SK-N-SH (cell line): ENCODE measurements around the gene WDR35.

Experiments used
- EZH2phosphoT487 ChIP-seq: fragments of 200-600 bp; sonication (generic); IDR thresholded peaks from 2 replicates; pipeline ENCODE4 v1.6.1; 2017; ENCODE audit warnings: low read depth, mixed run types, mild to moderate bottlenecking, antibody characterized with exemption, moderate library complexity, borderline replicate concordance
- FOXJ3 ChIP-seq: sonication (generic); formaldehyde crosslinking; IDR thresholded peaks from 2 replicates; pipeline ENCODE4 v1.5.1; 2020; ENCODE audit warnings: mild to moderate bottlenecking, missing genetic modification reagents
- JUND ChIP-seq: IDR thresholded peaks from 2 replicates; pipeline ENCODE4 v1.4.0; 2012
- MXI1 ChIP-seq: IDR thresholded peaks from 2 replicates; pipeline ENCODE4 v1.6.1; 2012; ENCODE audit warnings: mild to moderate bottlenecking, low read depth, low read length, improper control_type of control experiment
- NRF1 ChIP-seq: IDR thresholded peaks from 2 replicates; pipeline ENCODE4 v1.6.1; 2012; ENCODE audit warnings: low read depth, mild to moderate bottlenecking, low read length
- POLR2AphosphoS5 ChIP-seq: IDR thresholded peaks from 2 replicates; pipeline ENCODE4 v1.6.1; 2012; ENCODE audit warnings: low read depth, low read length
- RAD21 ChIP-seq: IDR thresholded peaks from 2 replicates; pipeline ENCODE4 v1.6.1; 2012; ENCODE audit warnings: mild to moderate bottlenecking, low read length
- RFX5 ChIP-seq: IDR thresholded peaks from 2 replicates; pipeline ENCODE4 v1.6.1; 2012; ENCODE audit warnings: mild to moderate bottlenecking, improper control_type of control experiment, low read length
- YY1 ChIP-seq: IDR thresholded peaks from 2 replicates; pipeline ENCODE4 v1.4.0; 2012; ENCODE audit warnings: low read depth, mild to moderate bottlenecking
- TF ChIP-seq, protein P1 (sequence below): fragments of 200-600 bp; sonication (generic); IDR thresholded peaks from 2 replicates; pipeline ENCODE4 v1.6.1; 2017; ENCODE audit warnings: antibody characterized with exemption, mild to moderate bottlenecking, moderate library complexity
- TF ChIP-seq, protein P2 (sequence below): fragments of 150-350 bp; IDR thresholded peaks from 2 replicates; pipeline ENCODE4 v1.6.1; 2017; ENCODE audit warnings: antibody characterized with exemption, low read length, low read depth, borderline replicate concordance
- TF ChIP-seq, protein P3 (sequence below): IDR thresholded peaks from 2 replicates; pipeline ENCODE4 v1.4.0; 2012; ENCODE audit warnings: low read depth
- TF ChIP-seq, protein P4 (sequence below): IDR thresholded peaks from 2 replicates; pipeline ENCODE4 v1.6.1; 2012; ENCODE audit warnings: mild to moderate bottlenecking, low read depth, low read length, moderate library complexity
- TF ChIP-seq, protein P5 (sequence below): IDR thresholded peaks from 2 replicates; pipeline ENCODE4 v1.4.0; 2012; ENCODE audit warnings: low read depth, borderline replicate concordance

DNA sequence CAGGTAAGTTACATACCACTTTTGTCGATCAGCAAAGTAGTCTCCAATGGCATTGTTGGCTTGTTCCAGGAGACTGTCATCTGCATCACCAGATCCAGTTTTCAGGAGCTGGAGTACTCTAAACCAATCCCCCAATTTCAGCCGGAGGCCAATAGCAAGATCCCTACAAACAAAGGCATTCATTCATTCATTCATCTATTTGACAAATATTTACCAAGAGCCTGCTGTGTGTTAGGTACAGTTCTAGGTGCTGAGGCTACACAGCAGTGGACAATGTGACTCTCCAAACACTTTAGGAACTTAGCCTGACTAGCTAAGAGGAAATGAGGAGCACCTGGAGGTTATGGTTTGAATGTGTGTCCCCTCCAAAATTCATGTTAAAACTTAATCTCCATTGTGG is 53.7 kb downstream of the WDR35 start:
- TF ChIP-seq, protein P1, sequence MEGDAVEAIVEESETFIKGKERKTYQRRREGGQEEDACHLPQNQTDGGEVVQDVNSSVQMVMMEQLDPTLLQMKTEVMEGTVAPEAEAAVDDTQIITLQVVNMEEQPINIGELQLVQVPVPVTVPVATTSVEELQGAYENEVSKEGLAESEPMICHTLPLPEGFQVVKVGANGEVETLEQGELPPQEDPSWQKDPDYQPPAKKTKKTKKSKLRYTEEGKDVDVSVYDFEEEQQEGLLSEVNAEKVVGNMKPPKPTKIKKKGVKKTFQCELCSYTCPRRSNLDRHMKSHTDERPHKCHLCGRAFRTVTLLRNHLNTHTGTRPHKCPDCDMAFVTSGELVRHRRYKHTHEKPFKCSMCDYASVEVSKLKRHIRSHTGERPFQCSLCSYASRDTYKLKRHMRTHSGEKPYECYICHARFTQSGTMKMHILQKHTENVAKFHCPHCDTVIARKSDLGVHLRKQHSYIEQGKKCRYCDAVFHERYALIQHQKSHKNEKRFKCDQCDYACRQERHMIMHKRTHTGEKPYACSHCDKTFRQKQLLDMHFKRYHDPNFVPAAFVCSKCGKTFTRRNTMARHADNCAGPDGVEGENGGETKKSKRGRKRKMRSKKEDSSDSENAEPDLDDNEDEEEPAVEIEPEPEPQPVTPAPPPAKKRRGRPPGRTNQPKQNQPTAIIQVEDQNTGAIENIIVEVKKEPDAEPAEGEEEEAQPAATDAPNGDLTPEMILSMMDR = no peak
- TF ChIP-seq POLR2AphosphoS5 = no peak
- no peak for TF ChIP-seq FOXJ3
- no peak for TF ChIP-seq RFX5
- TF ChIP-seq, protein P2, sequence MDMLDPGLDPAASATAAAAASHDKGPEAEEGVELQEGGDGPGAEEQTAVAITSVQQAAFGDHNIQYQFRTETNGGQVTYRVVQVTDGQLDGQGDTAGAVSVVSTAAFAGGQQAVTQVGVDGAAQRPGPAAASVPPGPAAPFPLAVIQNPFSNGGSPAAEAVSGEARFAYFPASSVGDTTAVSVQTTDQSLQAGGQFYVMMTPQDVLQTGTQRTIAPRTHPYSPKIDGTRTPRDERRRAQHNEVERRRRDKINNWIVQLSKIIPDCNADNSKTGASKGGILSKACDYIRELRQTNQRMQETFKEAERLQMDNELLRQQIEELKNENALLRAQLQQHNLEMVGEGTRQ = no peak
- TF ChIP-seq, protein P3, sequence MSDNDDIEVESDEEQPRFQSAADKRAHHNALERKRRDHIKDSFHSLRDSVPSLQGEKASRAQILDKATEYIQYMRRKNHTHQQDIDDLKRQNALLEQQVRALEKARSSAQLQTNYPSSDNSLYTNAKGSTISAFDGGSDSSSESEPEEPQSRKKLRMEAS = no peak
- TF ChIP-seq MXI1 = no peak
- no peak for TF ChIP-seq YY1
- no peak for TF ChIP-seq NRF1
- no peak for TF ChIP-seq RAD21
- TF ChIP-seq, protein P4, sequence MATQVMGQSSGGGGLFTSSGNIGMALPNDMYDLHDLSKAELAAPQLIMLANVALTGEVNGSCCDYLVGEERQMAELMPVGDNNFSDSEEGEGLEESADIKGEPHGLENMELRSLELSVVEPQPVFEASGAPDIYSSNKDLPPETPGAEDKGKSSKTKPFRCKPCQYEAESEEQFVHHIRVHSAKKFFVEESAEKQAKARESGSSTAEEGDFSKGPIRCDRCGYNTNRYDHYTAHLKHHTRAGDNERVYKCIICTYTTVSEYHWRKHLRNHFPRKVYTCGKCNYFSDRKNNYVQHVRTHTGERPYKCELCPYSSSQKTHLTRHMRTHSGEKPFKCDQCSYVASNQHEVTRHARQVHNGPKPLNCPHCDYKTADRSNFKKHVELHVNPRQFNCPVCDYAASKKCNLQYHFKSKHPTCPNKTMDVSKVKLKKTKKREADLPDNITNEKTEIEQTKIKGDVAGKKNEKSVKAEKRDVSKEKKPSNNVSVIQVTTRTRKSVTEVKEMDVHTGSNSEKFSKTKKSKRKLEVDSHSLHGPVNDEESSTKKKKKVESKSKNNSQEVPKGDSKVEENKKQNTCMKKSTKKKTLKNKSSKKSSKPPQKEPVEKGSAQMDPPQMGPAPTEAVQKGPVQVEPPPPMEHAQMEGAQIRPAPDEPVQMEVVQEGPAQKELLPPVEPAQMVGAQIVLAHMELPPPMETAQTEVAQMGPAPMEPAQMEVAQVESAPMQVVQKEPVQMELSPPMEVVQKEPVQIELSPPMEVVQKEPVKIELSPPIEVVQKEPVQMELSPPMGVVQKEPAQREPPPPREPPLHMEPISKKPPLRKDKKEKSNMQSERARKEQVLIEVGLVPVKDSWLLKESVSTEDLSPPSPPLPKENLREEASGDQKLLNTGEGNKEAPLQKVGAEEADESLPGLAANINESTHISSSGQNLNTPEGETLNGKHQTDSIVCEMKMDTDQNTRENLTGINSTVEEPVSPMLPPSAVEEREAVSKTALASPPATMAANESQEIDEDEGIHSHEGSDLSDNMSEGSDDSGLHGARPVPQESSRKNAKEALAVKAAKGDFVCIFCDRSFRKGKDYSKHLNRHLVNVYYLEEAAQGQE = no peak
- TF ChIP-seq, protein P5, sequence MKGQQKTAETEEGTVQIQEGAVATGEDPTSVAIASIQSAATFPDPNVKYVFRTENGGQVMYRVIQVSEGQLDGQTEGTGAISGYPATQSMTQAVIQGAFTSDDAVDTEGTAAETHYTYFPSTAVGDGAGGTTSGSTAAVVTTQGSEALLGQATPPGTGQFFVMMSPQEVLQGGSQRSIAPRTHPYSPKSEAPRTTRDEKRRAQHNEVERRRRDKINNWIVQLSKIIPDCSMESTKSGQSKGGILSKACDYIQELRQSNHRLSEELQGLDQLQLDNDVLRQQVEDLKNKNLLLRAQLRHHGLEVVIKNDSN = no peak
- TF ChIP-seq EZH2phosphoT487 = no peak
- no peak for TF ChIP-seq JUND
